Brain microvascular endothelial cell (primary cell): Measurements from ENCODE around the gene FANCD2.
A peak's percentile ranks its signal among the peaks of the same experiment; 100 is the strongest.
"Not testable (repeated sequence)": the region's sequence is repeated elsewhere in the genome, so short reads cannot be mapped to it uniquely, and the experiment has no call there.

Source experiments
- DNase-seq: peaks from one replicate; pipeline ENCODE4 v3.0.0-alpha.2; 2020
- H3K27ac ChIP-seq: fragments of 250-450 bp; sonication (Bioruptor Pico); 2 replicates; pipeline ENCODE4 v1.5.1; 2020; ENCODE audit warnings: mild to moderate bottlenecking, moderate library complexity
- H3K27me3 ChIP-seq: fragments of 250-450 bp; sonication (Bioruptor Pico); replicated peaks from 2 replicates; pipeline ENCODE4 v1.5.1; 2020; ENCODE audit warnings: mild to moderate bottlenecking
- H3K36me3 ChIP-seq: fragments of 250-450 bp; sonication (Bioruptor Pico); replicated peaks from 2 replicates; pipeline ENCODE4 v1.5.1; 2020; ENCODE audit warnings: mild to moderate bottlenecking
- H3K4me3 ChIP-seq: 2 replicates; pipeline ENCODE4 v1.5.1; 2011; ENCODE audit warnings: low read depth, mild to moderate bottlenecking, control low read depth, low read length, moderate library complexity
- in situ Hi-C: cut with HindIII; loops from 2 replicates; pipeline ENCODE4 v1.10.0; 2017; ENCODE audit warnings: low sequenced_read_pairs, low pct_ligation_motif_present
- TF ChIP-seq, protein P1 (sequence below): IDR thresholded peaks from 2 replicates; pipeline ENCODE4 v1.5.1; 2011; ENCODE audit warnings: low read depth, mild to moderate bottlenecking, moderate library complexity, low read length, control low read depth, inconsistent platforms; ENCODE audit errors: missing control alignments

FANCD2 gene

DNA sequence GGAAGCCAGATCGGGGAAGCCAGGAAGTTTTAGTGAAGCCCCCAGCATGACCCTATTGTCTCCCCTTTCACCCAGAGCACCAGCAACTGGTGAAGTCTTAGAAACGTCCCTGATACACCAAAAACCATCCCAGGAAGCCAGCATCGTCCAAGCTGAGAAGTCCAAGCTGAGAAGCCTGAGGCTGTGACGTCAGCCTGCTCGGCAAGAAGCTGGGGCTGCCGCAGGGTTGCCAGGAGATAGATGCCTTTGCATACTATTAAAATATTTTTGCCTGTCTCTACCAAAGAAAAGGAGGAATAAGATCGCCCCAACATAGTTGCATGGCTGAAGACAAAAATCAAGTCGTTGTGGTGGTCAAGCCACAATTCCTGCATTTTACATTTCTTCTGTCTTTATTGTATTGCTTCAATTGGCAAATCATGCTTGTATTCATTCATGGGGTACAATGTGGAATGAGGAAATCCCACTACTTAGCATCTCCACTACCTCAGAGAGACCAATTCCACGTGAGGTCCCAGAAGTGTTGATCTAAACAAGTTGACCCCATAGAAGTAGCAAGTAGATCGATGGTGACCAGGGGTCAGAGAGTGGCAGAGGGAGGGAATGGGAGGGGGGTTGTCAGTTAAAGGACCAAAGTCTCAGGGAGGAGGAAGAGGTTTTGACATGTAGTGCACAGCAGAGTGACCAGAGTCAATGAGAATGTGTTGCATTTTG lies 20.0 kb upstream of the FANCD2 start:
- H3K27ac ChIP-seq: no peak overlapping the region
- in situ Hi-C loops: no loop called here
- TF ChIP-seq, protein P1, sequence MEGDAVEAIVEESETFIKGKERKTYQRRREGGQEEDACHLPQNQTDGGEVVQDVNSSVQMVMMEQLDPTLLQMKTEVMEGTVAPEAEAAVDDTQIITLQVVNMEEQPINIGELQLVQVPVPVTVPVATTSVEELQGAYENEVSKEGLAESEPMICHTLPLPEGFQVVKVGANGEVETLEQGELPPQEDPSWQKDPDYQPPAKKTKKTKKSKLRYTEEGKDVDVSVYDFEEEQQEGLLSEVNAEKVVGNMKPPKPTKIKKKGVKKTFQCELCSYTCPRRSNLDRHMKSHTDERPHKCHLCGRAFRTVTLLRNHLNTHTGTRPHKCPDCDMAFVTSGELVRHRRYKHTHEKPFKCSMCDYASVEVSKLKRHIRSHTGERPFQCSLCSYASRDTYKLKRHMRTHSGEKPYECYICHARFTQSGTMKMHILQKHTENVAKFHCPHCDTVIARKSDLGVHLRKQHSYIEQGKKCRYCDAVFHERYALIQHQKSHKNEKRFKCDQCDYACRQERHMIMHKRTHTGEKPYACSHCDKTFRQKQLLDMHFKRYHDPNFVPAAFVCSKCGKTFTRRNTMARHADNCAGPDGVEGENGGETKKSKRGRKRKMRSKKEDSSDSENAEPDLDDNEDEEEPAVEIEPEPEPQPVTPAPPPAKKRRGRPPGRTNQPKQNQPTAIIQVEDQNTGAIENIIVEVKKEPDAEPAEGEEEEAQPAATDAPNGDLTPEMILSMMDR: no peak
- no peak overlapping the region for H3K4me3 ChIP-seq
- H3K27me3 ChIP-seq: no peaks in the 10 kb centered on the region
- DNase-seq: no peak
- H3K36me3 ChIP-seq: no peaks in the 10 kb centered on the region

DNA sequence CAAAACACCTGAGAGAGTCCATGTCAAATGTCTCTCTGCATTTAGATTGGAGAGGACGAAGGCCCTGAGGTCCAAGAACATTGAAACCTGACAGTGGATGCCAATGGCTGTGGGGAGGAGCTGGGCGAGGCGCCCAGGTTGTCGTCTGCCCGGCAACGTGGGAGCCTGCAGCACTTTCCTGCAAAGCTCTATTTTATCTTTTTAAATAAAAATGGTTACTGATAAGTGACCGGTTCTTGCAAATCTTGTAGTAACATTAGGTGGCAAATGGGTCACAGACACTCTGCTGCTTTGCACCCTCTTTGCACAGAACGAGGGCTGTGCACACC lies 19.5 kb upstream of the FANCD2 start:
- in situ Hi-C loops: no loop called here

DNA sequence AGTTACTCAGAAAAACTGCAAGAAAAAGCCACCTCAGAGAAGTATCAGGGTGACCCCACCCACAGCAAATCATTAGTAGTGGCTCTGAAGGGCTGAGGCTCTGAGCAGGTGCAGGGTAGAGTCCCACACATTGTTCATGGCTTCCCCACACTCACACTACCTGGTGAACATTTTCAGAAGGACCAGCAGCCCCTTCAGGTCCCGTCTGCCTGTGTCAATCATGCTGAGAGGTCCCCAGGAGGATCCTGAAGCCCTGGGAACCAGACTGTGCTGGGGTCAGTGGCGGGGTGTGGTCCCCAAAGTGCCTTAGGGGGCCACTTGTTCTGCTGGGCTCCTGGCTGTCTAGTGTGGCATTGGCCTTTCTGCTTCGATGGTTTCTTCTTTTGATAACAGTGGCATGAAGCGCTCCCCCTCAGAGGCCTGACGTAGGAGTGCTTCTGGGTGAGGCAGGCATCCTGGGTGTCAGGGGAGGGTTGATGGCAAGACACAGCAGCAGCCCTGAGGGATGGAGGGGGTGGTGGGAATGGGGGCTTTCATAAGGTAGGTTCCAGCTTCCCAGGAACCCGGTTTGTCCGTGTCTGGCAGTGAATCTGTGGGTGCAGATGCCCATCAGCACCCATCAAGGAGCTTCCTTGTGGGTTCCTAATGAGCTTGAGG lies 19.0 kb upstream of the FANCD2 start:
- TF ChIP-seq, protein P1: no peak
- in situ Hi-C loops: no loop called here
- no peak for DNase-seq
- Histone ChIP-seq H3K27me3 (no peaks in the 10 kb centered on the region), H3K4me3 (no peak overlapping the region), H3K36me3 (no peaks in the 10 kb centered on the region), H3K27ac (no peak overlapping the region)

More for the DNA sequence above, 19.5 kb upstream of the FANCD2 start:
- Histone ChIP-seq H3K4me3 (no peak overlapping the region), H3K36me3 (no peaks in the 10 kb centered on the region), H3K27me3 (no peaks in the 10 kb centered on the region), H3K27ac (no peak overlapping the region)
- TF ChIP-seq, protein P1: no peak
- DNase-seq: no peak

DNA sequence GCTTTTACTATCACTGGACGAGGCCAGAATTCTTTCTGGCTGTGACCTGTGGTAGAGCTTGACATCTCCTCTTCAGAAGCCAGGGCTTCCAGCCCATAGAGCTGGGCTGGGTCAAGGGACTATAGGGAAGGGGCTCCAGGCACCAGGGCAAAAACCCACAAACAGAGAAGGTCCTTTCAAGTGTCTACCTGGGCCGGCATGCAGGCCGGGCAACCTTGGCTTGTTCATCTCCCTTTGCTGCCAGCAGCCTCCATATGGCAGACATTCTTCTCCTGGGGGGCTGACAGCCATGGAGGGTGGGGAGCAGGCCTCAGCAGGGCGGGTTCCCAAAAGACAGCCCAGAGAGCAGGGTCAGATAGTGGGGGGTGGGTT lies 18.0 kb upstream of the FANCD2 start:
- H3K27ac ChIP-seq, H3K36me3 ChIP-seq, H3K27me3 ChIP-seq, in situ Hi-C loops, H3K4me3 ChIP-seq, DNase-seq: not testable (repeated sequence)

DNA sequence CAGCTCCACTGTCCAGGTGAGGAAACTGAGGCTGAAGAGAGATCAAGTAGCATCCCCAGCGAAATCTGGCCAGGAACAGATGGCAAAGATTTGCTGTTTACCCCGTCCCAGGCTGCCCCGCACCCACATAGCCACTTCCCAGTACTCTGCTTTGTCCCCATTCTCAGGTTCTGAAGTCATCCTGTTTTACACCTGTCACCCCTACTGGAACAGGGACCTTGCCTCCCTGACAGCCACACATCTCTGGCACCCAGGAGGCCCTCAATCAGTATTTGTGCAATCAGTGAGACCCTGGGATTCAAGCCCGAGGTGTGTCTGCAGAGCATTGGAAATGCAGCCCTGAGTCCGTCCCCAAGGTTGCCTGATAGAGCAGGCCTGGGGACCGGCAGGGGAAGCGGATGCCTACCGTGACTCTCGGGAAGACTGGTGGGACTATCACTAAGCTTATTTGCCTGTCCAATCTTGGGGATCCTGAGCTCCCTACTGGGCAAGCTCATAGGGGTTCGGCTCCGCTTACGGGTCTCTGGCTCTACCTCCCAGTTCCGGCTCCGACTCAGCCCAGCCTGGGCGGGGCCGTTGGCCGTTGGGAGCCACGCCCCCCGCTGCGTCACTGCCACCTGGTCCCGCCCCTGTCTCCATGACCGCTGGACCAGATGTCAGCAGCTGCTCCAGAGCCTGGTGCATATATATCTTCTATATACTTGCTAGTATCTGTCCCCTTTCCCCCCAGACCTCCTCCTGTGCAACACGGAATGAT lies 17.5 kb upstream of the FANCD2 start:
- Histone ChIP-seq H3K27ac (no peak overlapping the region), H3K36me3 (no peaks in the 10 kb centered on the region), H3K27me3 (no peaks in the 10 kb centered on the region), H3K4me3 (peak overlapping the region; percentile 54)
- in situ Hi-C loops: no loop called here
- TF ChIP-seq, protein P1: no peak
- DNase-seq: peak; percentile 66

DNA sequence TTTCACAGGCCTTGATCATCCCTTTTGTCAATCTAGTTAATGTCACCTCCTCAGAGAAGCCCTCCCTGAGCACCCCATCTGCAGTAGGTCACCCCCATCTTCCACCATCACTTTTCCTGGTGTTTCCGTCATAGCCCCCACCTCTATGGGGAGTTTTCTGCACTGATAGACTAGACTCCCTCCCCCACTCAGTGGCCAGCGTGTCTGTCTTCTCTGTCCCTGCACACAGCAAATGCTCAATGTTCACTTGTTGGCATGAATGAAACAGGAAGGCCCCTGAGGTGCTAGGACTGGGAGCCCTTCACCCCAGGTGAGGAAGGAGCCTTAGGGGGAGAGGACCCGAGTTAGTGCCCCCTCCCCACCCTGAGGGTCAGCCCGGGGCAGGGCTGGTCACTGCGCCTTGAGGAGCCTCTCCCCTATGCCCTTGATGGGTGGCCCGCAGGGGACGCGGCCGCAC lies 15.8 kb upstream of the FANCD2 start:
- peak overlapping the region; percentile 62 for H3K4me3 ChIP-seq
- in situ Hi-C loops: no loop called here
- TF ChIP-seq, protein P1: no peak
- H3K36me3 ChIP-seq: no peaks in the 10 kb centered on the region
- no peak for DNase-seq
- no peak overlapping the region for H3K27ac ChIP-seq
- no peaks in the 10 kb centered on the region for H3K27me3 ChIP-seq
